NB4 (cell line): ENCODE measurements around the gene UBR7.

Source experiments
- CTCF ChIP-seq: IDR thresholded peaks from one replicate; pipeline ENCODE4 v1.5.1; 2012; ENCODE audit warnings: low read depth, low read length
- MYC ChIP-seq: IDR thresholded peaks from 2 replicates; pipeline ENCODE4 v1.6.1; 2011; ENCODE audit warnings: low read depth, low read length
- POLR2A ChIP-seq: IDR thresholded peaks from 2 replicates; pipeline ENCODE4 v1.6.1; 2011; ENCODE audit warnings: mild to moderate bottlenecking; ENCODE audit not compliant: insufficient read length; ENCODE audit errors: extremely low read depth

GRCh38 chr14:93274055-93274806, 67.2 kb downstream of the UBR7 start:
- TF ChIP-seq CTCF (no peak), POLR2A (no peak), MYC (no peak)
